Activated CD4-positive, CD25-positive, alpha-beta regulatory T cell treated with anti-CD3 and anti-CD28 coated beads, Interleukin-2, amount 50 U/mL, for 72 hours (primary cell): ENCODE measurements around the gene XRN1.
"Not testable (repeated sequence)": the region's sequence is repeated elsewhere in the genome, so short reads cannot be mapped to it uniquely, and the experiment has no call there.

Experiments
- DNase-seq: peaks from one replicate; pipeline ENCODE4 v3.0.0; 2021

XRN1 gene

GRCh38 chr3:142324275-142324953, 123.4 kb downstream of the XRN1 start:
- not testable (repeated sequence) for DNase-seq

- no peak for DNase-seq
Measured at GRCh38 chr3:142319912-142320311, 127.9 kb downstream of the XRN1 start.

GRCh38 chr3:142319094-142319493, 128.7 kb downstream of the XRN1 start:
- DNase-seq, result no peak

GRCh38 chr3:142318331-142318730, 129.5 kb downstream of the XRN1 start:
- DNase-seq, result no peak

GRCh38 chr3:142315978-142316388, 131.9 kb downstream of the XRN1 start:
- not testable (repeated sequence) for DNase-seq

GRCh38 chr3:142315083-142315482, 132.8 kb downstream of the XRN1 start:
- DNase-seq, result no peak

GRCh38 chr3:142310439-142310838, 137.4 kb downstream of the XRN1 start:
- DNase-seq, result no peak

GRCh38 chr3:142302847-142303246, 145.0 kb downstream of the XRN1 start:
- not testable (repeated sequence) for DNase-seq

GRCh38 chr3:142298626-142299025, 149.2 kb downstream of the XRN1 start:
- no peak for DNase-seq

- no peak for DNase-seq
Measured at GRCh38 chr3:142296507-142296906, 151.3 kb downstream of the XRN1 start.

GRCh38 chr3:142287866-142288638, 159.8 kb downstream of the XRN1 start:
- DNase-seq, result no peak

GRCh38 chr3:142285083-142285517, 162.7 kb downstream of the XRN1 start:
- no peak for DNase-seq

GRCh38 chr3:142282503-142282902, 165.3 kb downstream of the XRN1 start:
- no peak for DNase-seq

- DNase-seq, result no peak
Measured at GRCh38 chr3:142281474-142281873, 166.4 kb downstream of the XRN1 start.

GRCh38 chr3:142279965-142280590, 167.8 kb downstream of the XRN1 start:
- DNase-seq, result no peak

- no peak for DNase-seq
Measured at GRCh38 chr3:142278451-142278850, 169.4 kb downstream of the XRN1 start.

- no peak for DNase-seq
Measured at GRCh38 chr3:142276781-142277180, 171.1 kb downstream of the XRN1 start.

- DNase-seq, result no peak
Measured at GRCh38 chr3:142275856-142276255, 172.0 kb downstream of the XRN1 start.

GRCh38 chr3:142274908-142275307, 172.9 kb downstream of the XRN1 start:
- no peak for DNase-seq

GRCh38 chr3:142273501-142273900, 174.3 kb downstream of the XRN1 start:
- no peak for DNase-seq

GRCh38 chr3:142272200-142272891, 175.5 kb downstream of the XRN1 start:
- DNase-seq, result no peak

GRCh38 chr3:142270407-142270806, 177.4 kb downstream of the XRN1 start:
- no peak for DNase-seq

- DNase-seq, result no peak
Measured at GRCh38 chr3:142269767-142270166, 178.1 kb downstream of the XRN1 start.
